ENCODE measurements around the gene TMEM258.
A peak's percentile ranks its signal among the peaks of the same experiment; 100 is the strongest.

The TMEM258 gene

GRCh38 chr11:61820174-61820573 is 27.8 kb upstream of the TMEM258 start:
- DNase-seq (ENCODE audit: low spot score), result peak; percentile 57

GRCh38 chr11:61817471-61818202 is 25.2 kb upstream of the TMEM258 start:
- DNase-seq (ENCODE audit: low spot score), result no peak

- peak; percentile 97 for DNase-seq (ENCODE audit: low spot score)
Measured at GRCh38 chr11:61816736-61817455, 24.5 kb upstream of the TMEM258 start, which contains the start of gene FADS1. FADS1 (minus strand) TSS chr11:61817003; CDS start chr11:61816929, 74 bp downstream.

- DNase-seq (ENCODE audit: low spot score), result peak; percentile 75
Measured at GRCh38 chr11:61815790-61816735, 23.7 kb upstream of the TMEM258 start.

- peak; percentile 99 for DNase-seq (ENCODE audit: low spot score)
Measured at GRCh38 chr11:61814958-61815789, 22.8 kb upstream of the TMEM258 start.

GRCh38 chr11:61814247-61814957 is 22.0 kb upstream of the TMEM258 start:
- no peak for DNase-seq (ENCODE audit: low spot score)

- no peak for DNase-seq (ENCODE audit: low spot score)
Measured at GRCh38 chr11:61812736-61813411, 20.5 kb upstream of the TMEM258 start.

GRCh38 chr11:61811831-61812230 is 19.4 kb upstream of the TMEM258 start:
- no peak for DNase-seq (ENCODE audit: low spot score)

GRCh38 chr11:61810671-61811175 is 18.3 kb upstream of the TMEM258 start:
- DNase-seq (ENCODE audit: low spot score), result no peak

GRCh38 chr11:61806785-61807184 is 14.4 kb upstream of the TMEM258 start:
- DNase-seq (ENCODE audit: low spot score), result no peak

- DNase-seq (ENCODE audit: low spot score), result no peak
Measured at GRCh38 chr11:61805146-61805545, 12.7 kb upstream of the TMEM258 start.

GRCh38 chr11:61803889-61804647 is 11.7 kb upstream of the TMEM258 start:
- no peak for DNase-seq (ENCODE audit: low spot score)

GRCh38 chr11:61802605-61803004 is 10.2 kb upstream of the TMEM258 start:
- no peak for DNase-seq (ENCODE audit: low spot score)

- no peak for DNase-seq (ENCODE audit: low spot score)
Measured at GRCh38 chr11:61800331-61801281, 8.2 kb upstream of the TMEM258 start.

GRCh38 chr11:61799665-61800284 is 7.4 kb upstream of the TMEM258 start:
- DNase-seq (ENCODE audit: low spot score), result no peak

GRCh38 chr11:61797263-61797944 is 5.0 kb upstream of the TMEM258 start:
- DNase-seq (ENCODE audit: low spot score), result peak; percentile 75
